Body of pancreas (tissue), 4 donors: ENCODE measurements around the gene ALDH7A1. TPM values are rescaled to one million over a fixed set of nuclear protein-coding genes. Genes with fewer than 3 reads are reported as not detected.

Experiments
- ATAC-seq: fragments of 150-250 bp; one replicate; pipeline ENCODE4 v1.9.1; 2016
- DNase-seq, 4 donors: peaks; one replicate each; pipeline ENCODE4 v3.0.0-alpha.2; 2019
- H3K27ac ChIP-seq, 4 donors: fragments of 200-600 bp; sonication (generic); 1 replicate in 3 of 4; 2 replicates in 1 of 4; pipeline versions ENCODE4 v1.5.1 to v1.6.1; 2016 to 2019; ENCODE audit warnings: mild to moderate bottlenecking in 1 of 4, mixed read lengths in 1 of 4, moderate library complexity in 1 of 4
- H3K27me3 ChIP-seq, 2 donors: fragments of 200-600 bp; sonication (generic); one replicate each; pipeline ENCODE4 v1.6.0; 2016; ENCODE audit warnings: mild to moderate bottlenecking in 1 of 2
- H3K36me3 ChIP-seq, 2 donors: fragments of 200-600 bp; sonication (generic); replicated peaks in 1 of 2; 2 replicates each; pipeline ENCODE4 v1.5.1; 2016; ENCODE audit warnings: low read depth in 2 of 2; ENCODE audit not compliant: insufficient read depth in 1 of 2
- H3K4me1 ChIP-seq: fragments of 200-600 bp; sonication (generic); one replicate; pipeline ENCODE4 v1.6.0; 2016
- H3K4me3 ChIP-seq, 2 donors: fragments of 200-600 bp; sonication (generic); 1 replicate in 1 of 2; 2 replicates in 1 of 2; pipeline ENCODE4 v1.5.1; 2016 to 2019
- H3K9me3 ChIP-seq, 3 donors: fragments of 200-600 bp; sonication (generic); 1 replicate in 2 of 3; 2 replicates in 1 of 3; pipeline ENCODE4 v1.5.1; 2016
- CTCF ChIP-seq, 7 experiments: fragments of 450-650 bp in 4 of 7; fragments of 200-600 bp in 3 of 7; sonication (generic) in 3 of 7; IDR thresholded peaks; one replicate each; pipeline ENCODE4 v1.5.1; 2016 to 2019; ENCODE audit warnings: antibody characterized with exemption in 7 of 7
- POLR2A ChIP-seq, 3 donors: fragments of 450-650 bp; IDR thresholded peaks; one replicate each; pipeline ENCODE4 v1.6.1; 2016; ENCODE audit warnings: antibody characterized with exemption in 3 of 3, mild to moderate bottlenecking in 2 of 3
- WGBS, 2 donors: methylation state at CpG; one replicate each; pipeline ENCODE4 v1.1.5; 2017; 5-methylcytosine and 5-hydroxymethylcytosine counted together
- intact Hi-C: fragments of 100-400 bp; cut with DNase I; formaldehyde crosslinking; loops from one replicate; pipeline ENCODE4 v1.15.1; 2023
- total RNA-seq, 2 donors: library from RNA; depleted of rRNA; stranded (reverse); fragments of >200 nt; gene quantifications; one replicate each; pipeline ENCODE4 v1.1.0, GENCODE V29; 2016

The ALDH7A1 gene
- total RNA-seq, 2 donors from 2014 or later: 19.1 to 27.0 TPM

- no peaks in the 10 kb centered on the region for H3K9me3 ChIP-seq
- H3K4me3 ChIP-seq: no peak overlapping the region
- peak in 2 of 4 donors; percentile 20 to 55 for DNase-seq
- ATAC-seq: peak; percentile 73
- intact Hi-C loops: no loop called here
- H3K27ac ChIP-seq: peak overlapping the region in 3 of 4 donors; percentile 45 to 69 (median 48)
- H3K36me3 ChIP-seq: no peaks in the 10 kb centered on the region
- H3K4me1 ChIP-seq: peaks cover 4% of the 10 kb centered on the region
- TF ChIP-seq CTCF (IDR thresholded peaks at IDR 0.05): no peak
- TF ChIP-seq POLR2A (IDR thresholded peaks at IDR 0.05): no peak
- no peaks in the 10 kb centered on the region for H3K27me3 ChIP-seq
These were observed 86.1 kb downstream of the ALDH7A1 start for GRCh38 chr5:126508962-126509279.

DNA sequence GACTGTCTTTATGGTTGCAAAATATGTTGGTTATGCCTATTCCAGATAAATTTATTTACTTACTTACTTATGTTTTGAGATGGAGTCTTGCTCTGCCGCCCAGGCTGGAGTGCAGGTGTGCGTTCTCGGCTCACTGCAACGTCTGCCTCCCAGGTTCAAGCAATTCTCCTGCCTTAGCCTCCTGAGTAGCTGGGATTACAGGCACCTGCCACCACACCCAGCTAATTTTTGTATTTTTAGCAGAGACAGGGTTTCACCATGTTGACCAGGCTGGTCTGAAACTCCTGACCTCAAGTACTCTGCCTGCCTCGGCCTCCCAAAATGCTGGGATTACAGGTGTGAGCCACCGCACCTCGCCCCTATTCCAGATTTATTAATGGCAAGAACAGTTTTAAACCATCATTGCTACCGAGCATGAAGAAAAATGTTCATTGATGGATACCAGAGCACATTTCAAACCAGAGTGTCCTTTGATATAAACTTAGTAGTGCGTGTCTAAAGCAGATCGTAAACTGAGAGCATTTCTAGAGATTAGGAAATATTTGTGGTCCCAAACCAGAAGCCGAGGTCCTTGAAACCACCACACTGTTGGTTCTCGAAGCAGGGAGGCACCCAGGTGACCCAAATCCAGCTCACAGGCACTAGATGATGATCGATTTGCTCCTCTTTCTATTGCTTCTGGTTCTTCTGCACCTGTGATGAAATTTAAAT is 86.6 kb downstream of the ALDH7A1 start:
- Histone ChIP-seq H3K4me1 (peaks cover 9% of the 10 kb centered on the region), H3K27me3 (no peaks in the 10 kb centered on the region), H3K4me3 (no peak overlapping the region), H3K36me3 (no peaks in the 10 kb centered on the region), H3K27ac (peak overlapping the region; percentile 7 to 69 (median 46)), H3K9me3 (no peaks in the 10 kb centered on the region)
- intact Hi-C loops: no loop called here
- 80 to 85% methylated on average over 13 of the region's 13 CpGs for whole genome bisulfite sequencing, 2 donors
- DNase-seq: no peak
- ATAC-seq: peak; percentile 23
- TF ChIP-seq CTCF (IDR thresholded peaks at IDR 0.05) (no peak), POLR2A (IDR thresholded peaks at IDR 0.05) (no peak)

- intact Hi-C loops: no loop called here
- TF ChIP-seq CTCF (IDR thresholded peaks at IDR 0.05): no peak
- TF ChIP-seq POLR2A (IDR thresholded peaks at IDR 0.05): no peak
- H3K27me3 ChIP-seq: no peaks in the 10 kb centered on the region
- no peaks in the 10 kb centered on the region for H3K36me3 ChIP-seq
- DNase-seq (no peak), ATAC-seq (no peak)
- H3K4me1 ChIP-seq: peaks cover 12% of the 10 kb centered on the region
- H3K9me3 ChIP-seq: no peaks in the 10 kb centered on the region
- H3K4me3 ChIP-seq: no peak overlapping the region
- WGBS, 2 donors: 78 to 88% methylated on average over 4 of the region's 4 CpGs
- no peak overlapping the region for H3K27ac ChIP-seq
These were observed 88.9 kb downstream of the ALDH7A1 start for GRCh38 chr5:126506079-126506478.

DNA sequence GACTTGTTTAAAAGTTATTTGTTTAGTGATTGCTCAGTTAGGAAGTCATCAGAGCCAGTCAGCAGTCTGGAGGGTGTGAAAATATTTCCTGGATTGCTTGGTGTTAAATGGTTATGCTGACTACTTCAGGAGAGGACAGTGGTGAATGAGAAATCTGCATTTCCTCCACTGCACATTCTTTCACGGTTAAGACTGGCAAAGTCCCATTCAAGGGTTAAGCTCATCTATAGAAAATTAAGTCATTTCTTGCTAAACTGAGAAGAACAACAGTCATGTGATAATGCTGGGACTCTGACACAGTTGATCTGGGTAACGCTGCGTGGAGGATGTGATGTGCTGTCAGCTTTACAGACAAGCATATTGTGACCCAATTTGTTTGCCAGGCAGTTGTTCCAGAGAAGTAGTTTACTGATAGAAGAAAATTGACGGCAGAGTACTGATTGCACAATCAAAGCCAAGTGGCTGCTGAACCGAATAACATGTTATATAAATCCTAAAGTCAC is 91.4 kb downstream of the ALDH7A1 start:
- no peak for TF ChIP-seq POLR2A (IDR thresholded peaks at IDR 0.05)
- no peak for TF ChIP-seq CTCF (IDR thresholded peaks at IDR 0.05)
- Histone ChIP-seq H3K4me3 (no peak overlapping the region), H3K4me1 (peaks cover 12% of the 10 kb centered on the region), H3K27ac (peak overlapping the region in 1 of 4 donors; percentile 16), H3K27me3 (no peaks in the 10 kb centered on the region), H3K9me3 (no peaks in the 10 kb centered on the region), H3K36me3 (no peaks in the 10 kb centered on the region)
- intact Hi-C loops: no loop called here
- 8 to 11% methylated on average over 5 of the region's 5 CpGs for WGBS, 2 donors
- ATAC-seq: peak; percentile 58
- DNase-seq: peak in 1 of 4 donors; percentile 66

- no peak for ATAC-seq
- no peaks in the 10 kb centered on the region for H3K27me3 ChIP-seq
- no peak for DNase-seq
- H3K4me1 ChIP-seq: peaks cover 12% of the 10 kb centered on the region
- WGBS, 2 donors: 82 to 84% methylated on average over 9 to 10 of the region's 10 CpGs
- no peaks in the 10 kb centered on the region for H3K9me3 ChIP-seq
- intact Hi-C loops: no loop called here
- TF ChIP-seq CTCF (IDR thresholded peaks at IDR 0.05) (no peak), POLR2A (IDR thresholded peaks at IDR 0.05) (no peak)
- no peak overlapping the region for H3K27ac ChIP-seq
- H3K4me3 ChIP-seq: no peak overlapping the region
- H3K36me3 ChIP-seq: no peaks in the 10 kb centered on the region
These were observed 93.6 kb downstream of the ALDH7A1 start for GRCh38 chr5:126501448-126501847.
